Keratinocyte (primary cell): ENCODE results near the gene S100A4. TPM values are rescaled to one million over a fixed set of nuclear protein-coding genes. Genes with fewer than 3 reads are reported as not detected.

Experiments used
- DNase-seq: peaks from one replicate; pipeline ENCODE4 v3.0.0-alpha.2; 2011; ENCODE audit warnings: low read depth, missing footprints, low spot score
- FAIRE-seq: peaks from 2 replicates; lab custom pipeline; 2011; peaks lifted over from hg19 to GRCh38; lab: Jason Lieb, UNC
- H2AFZ ChIP-seq: 2 replicates; pipeline ENCODE4 v1.6.0; 2012; ENCODE audit warnings: low read length, control low read depth, inconsistent platforms; ENCODE audit not compliant: control insufficient read depth
- H3K27ac ChIP-seq: 2 replicates; pipeline ENCODE4 v1.5.1; 2011; ENCODE audit warnings: low read length; ENCODE audit not compliant: control insufficient read depth, insufficient read depth
- H3K27me3 ChIP-seq: 3 replicates; pipeline ENCODE4 v1.6.0; 2011; ENCODE audit warnings: low read length; ENCODE audit not compliant: control insufficient read depth, insufficient read depth; ENCODE audit errors: extremely low read depth
- H3K36me3 ChIP-seq, 2 experiments: 2 replicates in 1 of 2; 3 replicates in 1 of 2; pipeline ENCODE4 v1.5.1; 2011; ENCODE audit warnings: low read length in 2 of 2, mild to moderate bottlenecking in 1 of 2; ENCODE audit not compliant: control insufficient read depth in 2 of 2, insufficient read depth in 2 of 2; ENCODE audit errors: extremely low read depth in 1 of 2
- H3K4me1 ChIP-seq: 3 replicates; pipeline ENCODE4 v1.5.1; 2011; ENCODE audit warnings: low read length; ENCODE audit not compliant: control insufficient read depth, insufficient read depth; ENCODE audit errors: extremely low read depth
- H3K4me2 ChIP-seq: 3 replicates; pipeline ENCODE4 v1.6.0; 2011; ENCODE audit warnings: low read depth, low read length; ENCODE audit not compliant: control insufficient read depth, insufficient read depth; ENCODE audit errors: extremely low read depth
- H3K4me3 ChIP-seq, 3 experiments: fragments of 200-600 bp in 1 of 3; sonication (generic) in 1 of 3; 2 replicates in 2 of 3; 3 replicates in 1 of 3; pipeline ENCODE4 v1.5.1; 2011 to 2016; ENCODE audit warnings: low read length in 3 of 3, mild to moderate bottlenecking in 3 of 3, control low read depth in 2 of 3, inconsistent platforms in 1 of 3, low read depth in 1 of 3, mixed read lengths in 1 of 3, mixed run types in 1 of 3, moderate library complexity in 1 of 3; ENCODE audit not compliant: control insufficient read depth in 2 of 3, insufficient read depth in 2 of 3; ENCODE audit errors: extremely low read depth in 1 of 3
- H3K79me2 ChIP-seq: 2 replicates; pipeline ENCODE4 v1.6.0; 2012; ENCODE audit warnings: low read length; ENCODE audit not compliant: control insufficient read depth, insufficient read depth
- H3K9ac ChIP-seq: 3 replicates; pipeline ENCODE4 v1.6.0; 2011; ENCODE audit warnings: low read length; ENCODE audit not compliant: control insufficient read depth, insufficient read depth; ENCODE audit errors: extremely low read depth
- H3K9me1 ChIP-seq: 3 replicates; pipeline ENCODE4 v1.6.0; 2011; ENCODE audit warnings: low read length; ENCODE audit not compliant: control insufficient read depth, insufficient read depth; ENCODE audit errors: extremely low read depth
- H3K9me3 ChIP-seq: 2 replicates; pipeline ENCODE4 v1.5.1; 2012; ENCODE audit warnings: low read depth, low read length; ENCODE audit not compliant: control insufficient read depth
- H4K20me1 ChIP-seq: 3 replicates; pipeline ENCODE4 v1.6.0; 2011; ENCODE audit warnings: low read length; ENCODE audit not compliant: control insufficient read depth, insufficient read depth; ENCODE audit errors: extremely low read depth
- CTCF ChIP-seq, 3 experiments: IDR thresholded peaks in 1 of 3; conservative IDR thresholded peaks in 1 of 3; optimal IDR thresholded peaks in 1 of 3; 2 replicates in 2 of 3; 3 replicates in 1 of 3; pipeline versions ENCODE3 to v1.5.1; 2011; ENCODE audit warnings: low read length in 3 of 3, mild to moderate bottlenecking in 3 of 3, moderate library complexity in 2 of 3, control low read depth in 1 of 3, inconsistent platforms in 1 of 3; ENCODE audit not compliant: insufficient read depth in 2 of 3; ENCODE audit errors: extremely low read depth in 1 of 3
- EZH2 ChIP-seq: IDR thresholded peaks from one replicate; pipeline ENCODE4 v1.6.1; 2012; ENCODE audit warnings: inconsistent platforms, mild to moderate bottlenecking, low read length, moderate library complexity
- dilution Hi-C: fragments of 300-500 bp; cut with MboI; formaldehyde crosslinking; loops from one replicate; pipeline ENCODE4 v1.7.0; 2020; ENCODE audit warnings: low sequenced_read_pairs; ENCODE audit not compliant: extremely low pct_ligation_motif_present
- polyA plus RNA-seq, 5 experiments: library from polyadenylated mRNA; depleted of rRNA in 3 of 5; stranded (reverse) in 3 of 5; stranded (forward) in 1 of 5; unstranded in 1 of 5; fragments of >200 nt; gene quantifications; 1 replicate in 1 of 5; 2 replicates in 3 of 5; 3 replicates in 1 of 5; pipeline versions ENCODE4 v1.2.1 to v1.2.3, GENCODE V29; 2011 to 2012; ENCODE audit warnings: missing spikeins in 2 of 5, low read depth in 1 of 5, low replicate concordance in 1 of 5

Gene S100A4
- polyA plus RNA-seq, 1 donor (not counting 4 experiments of a cell fraction or from before 2014, with no cell fraction given), result 21.4 TPM

DNA sequence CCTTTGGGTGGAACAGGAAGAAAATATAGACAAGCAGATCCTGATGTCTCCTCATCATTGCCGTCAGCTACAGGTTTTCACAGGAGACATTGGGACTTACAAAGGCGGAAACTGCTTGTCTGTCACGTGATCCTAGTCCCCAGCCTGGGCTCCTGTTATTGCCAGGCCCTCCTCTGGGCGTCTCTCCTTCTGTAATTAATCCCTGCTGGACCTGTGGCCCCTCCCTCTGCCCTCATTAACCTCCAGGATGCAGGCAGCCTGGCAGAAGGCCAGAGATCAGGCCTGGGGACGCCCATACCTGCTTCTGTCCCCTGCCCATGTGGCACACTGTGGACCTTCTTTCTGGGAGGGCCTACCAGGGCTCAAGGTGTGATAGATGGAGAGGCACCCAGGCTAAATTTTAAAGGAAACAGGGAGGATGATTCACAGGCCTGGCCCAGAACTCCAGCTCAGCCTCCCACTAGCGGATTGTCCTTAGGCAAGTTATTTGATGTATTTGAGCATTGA, 7.2 kb downstream of the S100A4 start:
- H2AFZ ChIP-seq, result peak overlapping the region; percentile 28
- FAIRE-seq, result peak; percentile 55
- peaks cover 57% of the 10 kb centered on the region for H3K4me1 ChIP-seq
- H3K9me3 ChIP-seq, result no peaks in the 10 kb centered on the region
- dilution Hi-C loops, result no loop called here
- H3K27me3 ChIP-seq, result no peaks in the 10 kb centered on the region
- peak overlapping the region; percentile 55 for H3K27ac ChIP-seq
- DNase-seq, result no peak
- no peak overlapping the region for H3K9ac ChIP-seq
- peaks cover 8% of the 10 kb centered on the region for H4K20me1 ChIP-seq
- H3K36me3 ChIP-seq, result peaks cover 2 to 15% of the 10 kb centered on the region in 2 experiments
- TF ChIP-seq CTCF (optimal IDR thresholded peaks at IDR 0.05 in 1 of 3, IDR thresholded peaks at IDR 0.05 in 1 of 3, conservative IDR thresholded peaks at IDR 0.05 in 1 of 3; ENCODE audit: extremely low read depth in 1 of 3, insufficient read depth in 2 of 3, low read length in 3 of 3), result no peak
- no peak for TF ChIP-seq EZH2
- no peak overlapping the region for H3K4me3 ChIP-seq
- H3K79me2 ChIP-seq, result peaks cover 16% of the 10 kb centered on the region
- H3K4me2 ChIP-seq, result peak overlapping the region; percentile 26
- H3K9me1 ChIP-seq, result no peaks in the 10 kb centered on the region

DNA sequence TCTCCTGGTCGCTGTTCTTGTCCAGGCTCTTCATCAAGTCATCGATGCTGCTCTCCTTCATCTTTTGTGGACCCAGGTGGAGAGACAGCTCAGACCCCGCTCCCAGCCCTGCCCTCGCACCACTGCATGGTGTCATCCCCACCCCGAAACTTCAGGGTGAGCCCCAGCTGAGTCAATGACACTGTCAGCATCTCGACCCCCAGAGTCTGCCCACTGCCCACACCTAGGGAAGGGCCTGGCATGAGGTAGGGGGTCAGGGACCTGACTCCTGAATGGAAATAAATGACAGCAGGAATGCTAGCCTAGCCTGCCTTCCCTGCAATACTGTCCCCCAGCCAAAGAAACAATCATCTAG, 8.3 kb downstream of the S100A4 start:
- H3K9ac ChIP-seq, result no peak overlapping the region
- peaks cover 2 to 15% of the 10 kb centered on the region in 2 experiments for H3K36me3 ChIP-seq
- H3K27ac ChIP-seq, result no peak overlapping the region
- dilution Hi-C loops, result no loop called here
- no peak for DNase-seq
- no peak for TF ChIP-seq EZH2
- TF ChIP-seq CTCF (optimal IDR thresholded peaks at IDR 0.05 in 1 of 3, IDR thresholded peaks at IDR 0.05 in 1 of 3, conservative IDR thresholded peaks at IDR 0.05 in 1 of 3; ENCODE audit: extremely low read depth in 1 of 3, insufficient read depth in 2 of 3, low read length in 3 of 3), result no peak
- H3K79me2 ChIP-seq, result peaks cover 16% of the 10 kb centered on the region
- H3K9me3 ChIP-seq, result no peaks in the 10 kb centered on the region
- H3K4me2 ChIP-seq, result no peak overlapping the region
- H2AFZ ChIP-seq, result no peak overlapping the region
- H3K27me3 ChIP-seq, result no peaks in the 10 kb centered on the region
- FAIRE-seq, result no peak
- H3K4me3 ChIP-seq, result no peak overlapping the region
- peaks cover 67% of the 10 kb centered on the region for H3K4me1 ChIP-seq
- H4K20me1 ChIP-seq, result peaks cover 8% of the 10 kb centered on the region
- no peaks in the 10 kb centered on the region for H3K9me1 ChIP-seq
